GM18861 (cell line): ENCODE results near the gene IRGM.

Experiments
- ATAC-seq: cut with Tn5 transposase; IDR thresholded peaks from one replicate; pipeline ENCODE4 v1.9.1; 2021; ENCODE audit not compliant: unreplicated experiment

The IRGM gene

GRCh38 chr5:150895431-150896428 is 49.4 kb downstream of the IRGM start:
- ATAC-seq: no peak
